Central memory CD8-positive, alpha-beta T cell (primary cell): ENCODE data around the gene SALL4.
A peak's percentile ranks its signal among the peaks of the same experiment; 100 is the strongest.

ENCODE experiments used
- ATAC-seq: fragments of 150-1000 bp; cut with Tn5 transposase; replicated peaks from 2 replicates; pipeline ENCODE4 v1.10.0; 2022; ENCODE audit warnings: mild to moderate bottlenecking, moderate FRiP score, moderate number of reproducible peaks; ENCODE audit not compliant: poor library complexity, severe bottlenecking; ENCODE audit errors: extremely low read depth
- DNase-seq, 2 donors: peaks; one replicate each; pipeline ENCODE4 v3.0.0; 2021; ENCODE audit warnings: low spot score in 2 of 2
- H3K27ac Mint-ChIP-seq: one replicate; pipeline ENCODE4 v1.8.0; 2022; ENCODE audit warnings: low read depth, mild to moderate bottlenecking, moderate library complexity, mixed read lengths
- H3K27me3 Mint-ChIP-seq: one replicate; pipeline ENCODE4 v1.8.0; 2022; ENCODE audit warnings: mixed read lengths
- H3K36me3 Mint-ChIP-seq: one replicate; pipeline ENCODE4 v1.8.0; 2022; ENCODE audit warnings: mild to moderate bottlenecking, moderate library complexity, mixed read lengths; ENCODE audit not compliant: insufficient read depth
- H3K4me1 Mint-ChIP-seq: one replicate; pipeline ENCODE4 v1.8.0; 2022; ENCODE audit warnings: mixed read lengths
- H3K4me3 Mint-ChIP-seq: one replicate; pipeline ENCODE4 v1.8.0; 2022; ENCODE audit warnings: mild to moderate bottlenecking, moderate library complexity, mixed read lengths
- H3K9me3 Mint-ChIP-seq: one replicate; pipeline ENCODE4 v1.8.0; 2022; ENCODE audit warnings: mixed read lengths

SALL4 gene

DNA sequence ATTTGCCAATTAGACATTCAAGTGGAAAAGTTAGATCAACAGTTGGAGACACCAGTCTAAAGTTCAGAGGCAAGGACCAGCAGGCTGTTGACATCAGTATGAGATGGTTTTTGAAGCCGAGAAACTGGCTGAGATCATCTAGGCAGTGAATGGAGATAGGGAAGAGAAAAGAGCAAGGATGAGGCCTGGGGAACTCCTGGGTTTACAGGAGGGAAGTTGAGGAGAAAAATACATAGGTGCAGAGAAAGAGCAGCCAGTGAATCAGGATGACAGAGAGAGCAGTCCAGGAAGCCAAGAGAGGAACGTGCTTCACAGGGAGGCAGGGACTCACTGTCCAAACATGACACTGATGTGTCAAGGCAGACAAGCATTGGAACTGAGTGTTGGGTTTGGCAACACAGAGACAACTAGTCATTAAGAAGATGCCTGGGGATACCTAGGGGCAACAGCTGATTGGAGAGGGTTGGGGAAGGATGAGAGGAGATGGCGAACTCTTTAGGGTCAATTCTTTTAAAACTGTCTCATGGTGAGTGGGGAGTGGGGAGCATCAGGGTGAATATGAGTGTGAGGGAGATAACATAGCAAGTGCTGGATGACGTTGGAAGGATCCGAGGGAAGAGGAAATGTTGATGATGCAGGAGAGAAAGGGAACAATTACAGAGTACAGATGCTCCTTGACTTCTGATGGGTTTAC, 13.2 kb upstream of the SALL4 start:
- DNase-seq, result no peak
- Mint-ChIP-seq H3K9me3 (no peaks in the 10 kb centered on the region), H3K27me3 (peaks cover 12% of the 10 kb centered on the region), H3K27ac (no peak overlapping the region), H3K4me3 (no peak overlapping the region), H3K4me1 (no peaks in the 10 kb centered on the region), H3K36me3 (no peaks in the 10 kb centered on the region)
- no peak for ATAC-seq

DNA sequence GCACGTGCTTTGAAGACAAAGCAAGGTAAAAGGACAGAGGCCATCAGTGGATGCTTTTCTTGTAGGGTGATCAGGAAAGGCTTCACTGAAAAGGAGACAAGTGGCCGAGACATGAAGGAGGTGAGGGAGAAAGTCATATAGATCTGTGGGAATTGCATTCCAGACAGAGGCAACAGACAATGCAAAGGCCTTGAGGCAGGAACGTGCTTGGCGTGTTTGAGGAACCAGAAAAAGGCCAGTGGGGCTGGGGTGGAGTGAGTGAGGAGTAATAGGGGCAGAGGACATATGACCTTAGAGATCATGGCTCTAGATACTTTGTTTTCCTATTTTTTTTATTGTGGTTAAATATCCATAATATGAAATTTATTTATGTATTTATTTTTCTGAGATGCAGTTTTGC, 10.5 kb upstream of the SALL4 start:
- Mint-ChIP-seq H3K4me3 (no peak overlapping the region), H3K27me3 (no peaks in the 10 kb centered on the region), H3K36me3 (no peaks in the 10 kb centered on the region), H3K9me3 (no peaks in the 10 kb centered on the region), H3K27ac (no peak overlapping the region), H3K4me1 (no peaks in the 10 kb centered on the region)
- ATAC-seq (no peak), DNase-seq (no peak)

DNA sequence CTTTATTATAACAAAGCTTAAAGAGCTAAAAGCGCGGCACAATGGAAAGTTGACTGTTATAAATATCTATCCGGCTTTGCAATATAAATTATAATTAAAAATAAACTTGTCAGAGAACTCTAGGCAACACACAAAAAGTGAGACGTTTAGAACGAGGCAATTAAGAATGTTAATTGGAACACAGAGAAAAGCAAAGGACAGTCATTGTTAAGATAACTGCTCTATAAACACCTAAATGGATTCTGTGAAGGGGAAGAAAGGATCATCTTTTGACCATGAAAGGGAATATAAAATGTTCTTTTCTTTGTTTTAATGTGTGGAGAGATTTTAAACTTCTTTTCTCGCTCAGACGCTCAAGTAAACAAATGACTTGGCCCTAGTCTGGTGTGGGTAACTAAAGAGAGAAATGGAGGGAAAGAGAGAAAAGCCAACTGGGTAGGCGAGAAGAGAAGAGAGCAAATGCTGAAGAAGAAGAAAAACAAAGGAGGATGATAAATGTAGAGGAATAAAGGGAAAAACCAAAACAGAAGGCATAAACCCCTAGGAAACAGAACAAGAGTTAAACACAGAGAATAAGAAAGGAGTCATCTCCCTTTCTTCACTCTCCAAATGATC, 9.3 kb upstream of the SALL4 start:
- H3K27ac Mint-ChIP-seq, result no peak overlapping the region
- no peaks in the 10 kb centered on the region for H3K36me3 Mint-ChIP-seq
- H3K9me3 Mint-ChIP-seq, result no peaks in the 10 kb centered on the region
- H3K4me1 Mint-ChIP-seq, result no peaks in the 10 kb centered on the region
- DNase-seq, result no peak
- H3K4me3 Mint-ChIP-seq, result no peak overlapping the region
- H3K27me3 Mint-ChIP-seq, result peaks cover under 1% of the 10 kb centered on the region
- no peak for ATAC-seq

DNA sequence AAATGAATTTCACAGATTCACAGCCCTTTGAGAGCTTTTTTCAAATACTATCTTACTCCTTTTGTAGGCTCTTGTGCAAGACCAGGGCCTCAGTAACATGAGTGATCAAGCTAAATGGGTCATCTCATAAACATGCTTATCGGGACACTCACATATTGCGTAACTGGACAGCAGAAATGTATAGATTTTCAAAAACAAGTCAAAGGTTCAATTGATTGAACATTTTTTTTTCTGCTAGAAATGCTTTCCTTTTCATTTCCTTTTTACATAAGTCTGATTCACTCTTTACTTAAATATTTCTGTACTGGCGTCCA, 8.7 kb upstream of the SALL4 start:
- H3K9me3 Mint-ChIP-seq, result no peaks in the 10 kb centered on the region
- DNase-seq (no peak), ATAC-seq (no peak)
- peaks cover 6% of the 10 kb centered on the region for H3K27me3 Mint-ChIP-seq
- H3K27ac Mint-ChIP-seq, result no peak overlapping the region
- no peaks in the 10 kb centered on the region for H3K36me3 Mint-ChIP-seq
- H3K4me3 Mint-ChIP-seq, result no peak overlapping the region
- H3K4me1 Mint-ChIP-seq, result no peaks in the 10 kb centered on the region

DNA sequence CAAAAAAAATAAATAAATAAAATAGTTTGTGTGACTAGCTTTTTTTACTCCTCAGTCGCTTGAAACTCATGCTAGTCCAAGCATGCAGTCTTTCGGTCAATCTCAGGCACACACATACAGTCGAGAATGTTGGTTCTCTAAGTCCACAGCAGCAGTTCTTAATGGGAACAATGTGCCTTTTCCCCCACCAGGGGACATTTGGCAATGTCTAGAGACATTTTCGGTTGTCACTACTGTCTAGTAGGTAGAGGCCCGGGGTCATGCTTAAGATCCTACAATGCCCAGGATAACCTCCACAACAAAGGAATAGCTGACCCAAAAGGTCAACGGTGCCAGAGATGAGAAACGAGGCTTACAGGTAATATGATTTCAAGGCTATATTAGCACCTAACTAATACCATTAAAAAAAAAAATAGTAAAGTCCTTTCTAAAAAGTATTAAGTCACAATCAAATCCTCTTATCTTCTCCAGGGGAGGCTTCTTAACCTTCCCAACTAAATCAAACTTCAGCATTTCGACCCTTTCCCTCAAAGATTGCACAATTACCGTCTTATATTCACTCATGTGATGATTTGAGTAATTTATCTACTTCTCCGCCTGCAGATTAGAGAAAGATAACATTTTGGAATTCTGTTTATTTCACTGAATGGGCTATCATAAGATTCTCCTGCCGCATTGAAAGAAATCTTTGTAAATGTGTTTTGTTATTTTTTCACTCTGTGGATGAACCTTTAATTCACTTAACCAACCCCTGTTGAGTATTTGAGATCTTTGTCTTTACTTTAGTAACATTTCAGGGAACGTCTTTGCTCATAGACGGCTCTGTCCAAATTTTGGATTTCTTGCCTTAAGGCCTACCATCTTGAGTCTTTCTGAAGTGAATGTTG, 8.1 kb upstream of the SALL4 start:
- Mint-ChIP-seq H3K9me3 (no peaks in the 10 kb centered on the region), H3K27me3 (peaks cover 12% of the 10 kb centered on the region), H3K36me3 (no peaks in the 10 kb centered on the region), H3K4me3 (no peak overlapping the region), H3K4me1 (no peaks in the 10 kb centered on the region), H3K27ac (no peak overlapping the region)
- DNase-seq, result no peak
- no peak for ATAC-seq

DNA sequence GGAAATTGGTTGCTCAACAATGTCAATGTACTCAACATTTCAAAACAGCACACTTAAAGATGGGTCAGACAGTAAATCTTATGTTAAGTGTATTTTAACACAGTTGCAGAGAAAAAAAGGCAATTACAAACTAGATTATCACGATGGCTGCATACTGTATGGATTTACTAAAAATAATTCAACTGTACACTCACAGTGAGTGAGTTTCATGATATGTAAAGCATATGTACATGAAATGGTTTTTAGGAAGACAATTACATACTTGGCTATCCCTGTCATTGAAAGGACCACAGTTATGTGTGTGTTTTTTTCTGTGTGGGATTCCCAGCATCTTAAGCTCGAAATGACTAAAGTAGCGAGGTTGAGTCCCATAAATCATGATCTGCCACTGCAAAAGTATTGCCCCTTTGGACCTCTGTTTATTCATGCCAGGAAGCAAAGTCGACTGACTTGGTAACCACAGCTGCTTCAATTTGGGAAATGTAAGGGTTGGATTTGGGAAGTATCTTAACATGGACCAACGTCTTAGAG, 5.5 kb upstream of the SALL4 start:
- no peaks in the 10 kb centered on the region for H3K4me1 Mint-ChIP-seq
- H3K4me3 Mint-ChIP-seq, result no peak overlapping the region
- ATAC-seq (no peak), DNase-seq (no peak)
- no peaks in the 10 kb centered on the region for H3K9me3 Mint-ChIP-seq
- H3K36me3 Mint-ChIP-seq, result no peaks in the 10 kb centered on the region
- no peak overlapping the region for H3K27ac Mint-ChIP-seq
- H3K27me3 Mint-ChIP-seq, result peaks cover 30% of the 10 kb centered on the region

DNA sequence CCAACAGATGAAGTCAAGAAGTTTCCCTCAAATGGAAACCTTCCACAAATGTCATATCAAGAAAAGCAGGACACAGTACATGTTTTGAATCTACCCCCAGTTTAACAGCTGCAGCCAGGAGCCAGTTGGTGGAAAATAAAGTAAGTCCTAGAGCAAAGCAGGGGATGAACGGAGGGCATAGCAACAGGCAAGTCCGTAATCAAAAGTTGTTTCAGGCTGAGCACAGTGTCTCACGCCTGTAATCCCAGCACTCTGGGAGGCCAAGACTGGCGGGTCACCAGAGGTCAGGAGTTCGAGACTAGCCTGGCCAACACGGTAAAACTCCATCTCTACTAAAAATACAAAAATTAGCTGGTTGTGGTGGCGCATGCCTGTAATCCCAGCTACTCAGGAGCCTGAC, 2.4 kb upstream of the SALL4 start:
- no peak overlapping the region for H3K27ac Mint-ChIP-seq
- DNase-seq (no peak), ATAC-seq (no peak)
- H3K27me3 Mint-ChIP-seq, result peaks cover 55% of the 10 kb centered on the region
- H3K4me3 Mint-ChIP-seq, result no peak overlapping the region
- no peaks in the 10 kb centered on the region for H3K36me3 Mint-ChIP-seq
- peaks cover 5% of the 10 kb centered on the region for H3K4me1 Mint-ChIP-seq
- no peaks in the 10 kb centered on the region for H3K9me3 Mint-ChIP-seq

DNA sequence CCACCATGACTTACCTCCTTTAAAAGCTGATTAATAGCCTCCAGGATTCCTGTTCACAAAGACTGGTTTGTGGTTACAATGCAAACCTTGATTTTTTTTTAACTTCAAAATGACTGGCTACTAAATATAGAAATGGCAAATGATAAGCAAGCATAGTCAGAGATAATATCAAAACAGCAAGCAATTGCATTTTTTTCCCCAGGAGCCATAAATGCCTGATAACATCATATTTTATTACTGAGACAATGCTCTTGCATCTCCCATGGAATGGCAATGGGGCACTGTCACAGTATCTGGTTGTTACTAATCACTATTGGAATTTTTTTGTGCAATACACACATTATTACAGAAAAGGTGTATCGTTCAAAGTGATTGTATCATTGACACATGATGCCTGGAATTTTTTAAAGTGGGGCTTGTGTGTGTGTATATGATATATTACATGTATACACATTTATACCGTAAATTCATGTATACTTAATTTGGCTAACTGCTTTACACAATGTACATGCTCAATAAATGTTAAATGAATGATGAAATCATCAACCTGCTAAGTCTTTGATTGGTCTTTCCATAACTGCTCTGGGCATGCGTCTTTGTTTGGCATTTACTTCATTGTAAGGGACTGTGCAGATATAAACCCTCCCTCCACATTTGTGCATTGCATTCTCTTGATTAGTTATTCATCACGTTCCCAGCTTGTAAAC, 980 bp upstream of the SALL4 start:
- no peak for DNase-seq
- H3K4me3 Mint-ChIP-seq, result peak overlapping the region; percentile 11
- H3K9me3 Mint-ChIP-seq, result no peaks in the 10 kb centered on the region
- peaks cover 2% of the 10 kb centered on the region for H3K36me3 Mint-ChIP-seq
- peaks cover 5% of the 10 kb centered on the region for H3K4me1 Mint-ChIP-seq
- no peak overlapping the region for H3K27ac Mint-ChIP-seq
- no peak for ATAC-seq
- peaks cover 70% of the 10 kb centered on the region for H3K27me3 Mint-ChIP-seq

DNA sequence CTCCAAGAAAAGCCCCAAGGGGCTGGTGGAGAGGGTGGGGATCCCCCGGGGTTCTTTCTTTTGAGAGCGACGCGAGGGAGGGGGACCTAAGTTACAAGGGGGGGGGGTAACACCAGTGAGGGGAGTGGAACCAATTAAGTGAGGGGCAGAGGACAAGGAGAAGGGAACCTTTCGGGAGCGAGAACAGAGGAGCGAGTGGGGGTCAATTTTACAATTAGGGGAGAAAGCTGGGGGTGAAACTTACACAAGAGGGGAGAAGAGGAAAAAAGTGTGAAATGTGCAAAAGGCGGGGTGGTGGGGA, 548 bp downstream of the SALL4 start:
- H3K27ac Mint-ChIP-seq, result no peak overlapping the region
- peaks cover 2% of the 10 kb centered on the region for H3K36me3 Mint-ChIP-seq
- no peak for DNase-seq
- H3K9me3 Mint-ChIP-seq, result no peaks in the 10 kb centered on the region
- H3K4me3 Mint-ChIP-seq, result peak overlapping the region; percentile 75
- H3K27me3 Mint-ChIP-seq, result peaks cover 79% of the 10 kb centered on the region
- no peak for ATAC-seq
- H3K4me1 Mint-ChIP-seq, result peaks cover 5% of the 10 kb centered on the region

DNA sequence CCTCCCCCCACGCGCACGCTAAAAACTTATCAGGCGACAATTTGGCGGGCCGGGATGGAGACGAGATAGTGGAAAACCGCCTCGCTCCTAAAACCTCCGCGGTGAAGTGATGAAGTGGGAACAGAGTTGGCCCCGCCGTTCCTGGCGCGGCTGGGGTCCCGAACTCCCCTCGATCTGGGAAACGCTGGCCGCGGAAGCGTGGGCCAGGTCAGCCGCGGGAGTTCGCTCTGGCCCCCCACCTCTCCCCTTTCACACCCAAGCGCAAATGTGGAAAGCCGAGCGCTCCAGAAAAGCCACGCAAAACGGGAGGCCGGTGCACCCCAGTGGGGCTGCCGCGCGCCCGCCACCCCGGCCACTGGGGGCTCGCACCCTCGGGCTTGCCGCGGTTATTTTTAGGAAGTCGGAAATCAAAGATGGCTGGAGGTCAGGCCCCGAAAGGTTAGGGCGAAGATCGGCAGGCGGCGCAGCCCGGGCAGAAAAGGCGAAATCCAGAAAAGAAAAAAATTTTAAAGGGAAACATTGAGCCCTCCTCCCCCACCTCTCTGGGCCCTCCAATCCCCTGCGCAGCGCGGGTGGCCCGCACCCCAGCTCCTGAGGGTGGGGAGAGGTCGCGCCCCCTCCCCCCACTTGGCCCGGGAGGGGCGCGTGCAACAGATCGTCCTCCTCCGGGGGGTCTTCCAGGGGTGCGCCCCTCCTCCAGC, 1.0 kb downstream of the SALL4 start:
- ATAC-seq (no peak), DNase-seq (no peak)
- H3K4me1 Mint-ChIP-seq, result peaks cover 5% of the 10 kb centered on the region
- H3K27me3 Mint-ChIP-seq, result peaks cover 76% of the 10 kb centered on the region
- peaks cover 2% of the 10 kb centered on the region for H3K36me3 Mint-ChIP-seq
- peak overlapping the region; percentile 75 for H3K4me3 Mint-ChIP-seq
- no peak overlapping the region for H3K27ac Mint-ChIP-seq
- no peaks in the 10 kb centered on the region for H3K9me3 Mint-ChIP-seq

DNA sequence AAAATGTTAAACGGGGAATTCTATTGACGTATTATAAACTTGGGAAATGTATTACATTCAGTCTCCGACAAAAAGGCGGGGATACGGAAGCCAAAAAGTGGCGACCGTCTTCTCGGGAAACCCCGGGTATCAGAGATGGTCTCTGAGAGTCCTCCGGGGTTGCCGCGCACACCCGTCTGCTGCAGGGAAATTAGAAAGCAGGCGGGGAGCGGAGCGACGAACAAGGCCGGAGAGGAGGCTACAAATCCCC, 1.5 kb downstream of the SALL4 start:
- H3K27ac Mint-ChIP-seq, result no peak overlapping the region
- peak overlapping the region; percentile 75 for H3K4me3 Mint-ChIP-seq
- H3K27me3 Mint-ChIP-seq, result peaks cover 71% of the 10 kb centered on the region
- DNase-seq (no peak), ATAC-seq (no peak)
- H3K9me3 Mint-ChIP-seq, result no peaks in the 10 kb centered on the region
- peaks cover 5% of the 10 kb centered on the region for H3K4me1 Mint-ChIP-seq
- H3K36me3 Mint-ChIP-seq, result peaks cover 2% of the 10 kb centered on the region

DNA sequence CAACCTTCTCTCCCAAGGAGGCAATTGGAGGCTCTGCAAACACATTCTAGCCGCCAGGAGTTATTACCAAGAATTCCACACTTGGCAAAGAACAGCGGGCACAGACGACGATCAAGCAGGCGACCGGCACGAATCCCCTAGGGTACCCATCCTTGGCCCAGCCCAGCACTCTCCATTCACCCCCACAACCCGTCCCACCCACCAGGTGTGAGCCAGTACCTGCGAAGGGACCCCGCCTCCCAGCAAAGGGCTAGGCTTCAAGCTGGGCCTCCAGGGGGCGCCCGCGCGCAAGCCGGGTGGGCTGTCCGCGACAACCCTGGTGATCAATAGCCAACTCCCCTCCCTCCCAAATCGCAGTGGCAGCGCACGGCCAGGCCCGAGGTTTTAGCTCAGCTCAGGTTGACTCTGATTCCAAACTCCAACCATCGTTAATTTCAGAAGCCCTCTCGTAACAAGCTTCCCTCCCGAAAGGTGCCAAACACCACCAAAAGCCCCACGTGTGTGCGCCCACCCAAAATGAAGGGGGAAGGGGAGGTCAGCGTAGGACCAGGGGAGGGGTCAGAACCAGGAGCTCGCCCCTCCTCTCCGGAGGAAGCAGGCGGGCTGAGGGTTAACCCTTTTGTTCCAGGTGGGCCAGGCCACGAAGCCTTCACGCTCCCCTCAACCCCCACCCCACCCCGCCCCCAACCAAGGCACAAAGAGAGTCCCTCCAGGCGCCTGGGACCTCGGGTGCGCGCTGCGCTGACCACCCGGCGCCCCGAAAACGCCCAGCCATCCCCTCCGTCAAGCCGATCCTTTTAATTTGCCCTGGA, 2.1 kb downstream of the SALL4 start:
- peaks cover 67% of the 10 kb centered on the region for H3K27me3 Mint-ChIP-seq
- H3K36me3 Mint-ChIP-seq, result peaks cover 2% of the 10 kb centered on the region
- H3K4me1 Mint-ChIP-seq, result peaks cover 5% of the 10 kb centered on the region
- no peak overlapping the region for H3K27ac Mint-ChIP-seq
- peak; percentile 48 to 54 for DNase-seq
- ATAC-seq, result no peak
- peak overlapping the region; percentile 75 for H3K4me3 Mint-ChIP-seq
- no peaks in the 10 kb centered on the region for H3K9me3 Mint-ChIP-seq
